H9 (cell line): ENCODE results near the gene PLD5. TPM values are rescaled to one million over a fixed set of nuclear protein-coding genes. Genes with fewer than 3 reads are reported as not detected.

ENCODE experiments used
- DNase-seq: peaks from one replicate; pipeline ENCODE4 v3.0.0-alpha.2; 2017
- H2AFZ ChIP-seq: one replicate; pipeline ENCODE4 v1.6.1; 2013; ENCODE audit warnings: mild to moderate bottlenecking, low read length, control low read depth, moderate library complexity
- H2AK5ac ChIP-seq: 2 replicates; pipeline ENCODE4 v1.6.1; 2013; ENCODE audit warnings: low read length, control low read depth, mixed read lengths; ENCODE audit not compliant: insufficient read length
- H2BK120ac ChIP-seq: one replicate; pipeline ENCODE4 v1.6.1; 2013; ENCODE audit warnings: low read depth, mild to moderate bottlenecking, low read length, control low read depth, inconsistent platforms; ENCODE audit not compliant: poor library complexity, severe bottlenecking
- H2BK12ac ChIP-seq: 2 replicates; pipeline ENCODE4 v1.6.1; 2013; ENCODE audit warnings: low read length, control low read depth, mixed read lengths, low read depth; ENCODE audit not compliant: insufficient read length
- H2BK15ac ChIP-seq: 2 replicates; pipeline ENCODE4 v1.6.1; 2013; ENCODE audit warnings: low read depth, low read length, control low read depth
- H2BK20ac ChIP-seq: one replicate; pipeline ENCODE4 v1.6.1; 2013; ENCODE audit warnings: low read depth, mild to moderate bottlenecking, low read length, control low read depth, inconsistent platforms; ENCODE audit not compliant: poor library complexity, severe bottlenecking
- H2BK5ac ChIP-seq: 2 replicates; pipeline ENCODE4 v1.6.1; 2013; ENCODE audit warnings: low read length, control low read depth, mixed read lengths; ENCODE audit not compliant: insufficient read length
- H3K14ac ChIP-seq: 2 replicates; pipeline ENCODE4 v1.6.1; 2013; ENCODE audit warnings: low read length, control low read depth; ENCODE audit not compliant: insufficient read depth
- H3K18ac ChIP-seq: 2 replicates; pipeline ENCODE4 v1.6.1; 2013; ENCODE audit warnings: low read depth, mild to moderate bottlenecking, mixed read lengths, low read length, control low read depth; ENCODE audit not compliant: insufficient read length
- H3K23ac ChIP-seq: 2 replicates; pipeline ENCODE4 v1.6.1; 2013; ENCODE audit warnings: low read length, control low read depth, mixed read lengths, low read depth; ENCODE audit not compliant: insufficient read length
- H3K23me2 ChIP-seq: 2 replicates; pipeline ENCODE4 v1.6.1; 2013; ENCODE audit warnings: low read depth, mild to moderate bottlenecking, mixed read lengths, low read length, control low read depth; ENCODE audit not compliant: insufficient read length, poor library complexity, severe bottlenecking
- H3K27ac ChIP-seq: 2 replicates; pipeline ENCODE4 v1.5.1; 2013; ENCODE audit warnings: low read length, control low read depth, mixed read lengths, low read depth; ENCODE audit not compliant: insufficient read length
- H3K27me3 ChIP-seq: 2 replicates; pipeline ENCODE4 v1.6.1; 2013; ENCODE audit warnings: low read length, control low read depth, inconsistent platforms; ENCODE audit not compliant: insufficient read depth
- H3K4ac ChIP-seq: 2 replicates; pipeline ENCODE4 v1.6.1; 2013; ENCODE audit warnings: low read depth, mild to moderate bottlenecking, control low read depth, inconsistent platforms, low read length, moderate library complexity
- H3K4me1 ChIP-seq: 2 replicates; pipeline ENCODE4 v1.6.1; 2013; ENCODE audit warnings: low read length, control low read depth, inconsistent platforms; ENCODE audit not compliant: insufficient read depth
- H3K4me2 ChIP-seq: 2 replicates; pipeline ENCODE4 v1.6.1; 2013; ENCODE audit warnings: low read length, control low read depth, mixed read lengths; ENCODE audit not compliant: insufficient read length, insufficient read depth
- H3K56ac ChIP-seq: 2 replicates; pipeline ENCODE4 v1.6.1; 2013; ENCODE audit warnings: low read depth, mild to moderate bottlenecking, mixed read lengths, low read length, control low read depth; ENCODE audit not compliant: insufficient read length
- H3K79me1 ChIP-seq: 2 replicates; pipeline ENCODE4 v1.6.1; 2013; ENCODE audit warnings: low read depth, mild to moderate bottlenecking, moderate library complexity, low read length, control low read depth, inconsistent platforms; ENCODE audit not compliant: insufficient read depth, poor library complexity, severe bottlenecking
- H3K79me2 ChIP-seq: 2 replicates; pipeline ENCODE4 v1.6.1; 2013; ENCODE audit warnings: low read length, control low read depth, inconsistent platforms; ENCODE audit not compliant: insufficient read depth
- H3K9ac ChIP-seq: 2 replicates; pipeline ENCODE4 v1.6.1; 2013; ENCODE audit warnings: low read length, control low read depth, mixed read lengths; ENCODE audit not compliant: insufficient read length; ENCODE audit errors: extremely low read depth
- H3K9me3 ChIP-seq: one replicate; pipeline ENCODE4 v1.6.1; 2013; ENCODE audit warnings: low read depth, low read length, inconsistent platforms; ENCODE audit not compliant: control insufficient read depth
- H3T11ph ChIP-seq: one replicate; pipeline ENCODE4 v1.6.1; 2013; ENCODE audit warnings: mild to moderate bottlenecking, low read length, control low read depth, inconsistent platforms
- H4K20me1 ChIP-seq: one replicate; pipeline ENCODE4 v1.6.1; 2013; ENCODE audit not compliant: control insufficient read depth, insufficient read length, insufficient read depth
- H4K5ac ChIP-seq: 2 replicates; pipeline ENCODE4 v1.6.1; 2013; ENCODE audit warnings: low read depth, mild to moderate bottlenecking, mixed read lengths, low read length, control low read depth; ENCODE audit not compliant: insufficient read length
- H4K8ac ChIP-seq: replicated peaks from 2 replicates; pipeline ENCODE4 v1.6.1; 2013; ENCODE audit warnings: low read length, control low read depth, mixed read lengths, low read depth; ENCODE audit not compliant: insufficient read length
- H4K91ac ChIP-seq: 2 replicates; pipeline ENCODE4 v1.6.1; 2013; ENCODE audit warnings: low read depth, mild to moderate bottlenecking, moderate library complexity, mixed read lengths, low read length, control low read depth; ENCODE audit not compliant: insufficient read length
- H3K27ac Mint-ChIP-seq, 3 experiments: 2 replicates in 2 of 3; 3 replicates in 1 of 3; pipeline ENCODE4 v1.8.0; 2020 to 2021; ENCODE audit warnings: mixed read lengths in 3 of 3, mild to moderate bottlenecking in 1 of 3, moderate library complexity in 1 of 3
- H3K27me3 Mint-ChIP-seq: 2 replicates; pipeline ENCODE4 v1.8.0; 2021; ENCODE audit warnings: low read depth, mild to moderate bottlenecking, moderate library complexity, mixed read lengths
- H3K36me3 Mint-ChIP-seq, 3 experiments: 2 replicates in 2 of 3; 3 replicates in 1 of 3; pipeline ENCODE4 v1.8.0; 2020 to 2021; ENCODE audit warnings: low read depth in 3 of 3, mixed read lengths in 3 of 3; ENCODE audit not compliant: insufficient read depth in 1 of 3
- H3K4me1 Mint-ChIP-seq, 2 experiments: 2 replicates each; pipeline ENCODE4 v1.8.0; 2020; ENCODE audit warnings: mixed read lengths in 2 of 2
- H3K4me3 Mint-ChIP-seq, 2 experiments: 2 replicates in 1 of 2; 3 replicates in 1 of 2; pipeline ENCODE4 v1.8.0; 2020 to 2021; ENCODE audit warnings: mild to moderate bottlenecking in 2 of 2, mixed read lengths in 2 of 2, moderate library complexity in 1 of 2
- H3K9me3 Mint-ChIP-seq, 2 experiments: 2 replicates in 1 of 2; 3 replicates in 1 of 2; pipeline ENCODE4 v1.8.0; 2020; ENCODE audit warnings: mild to moderate bottlenecking in 2 of 2, mixed read lengths in 2 of 2, moderate library complexity in 1 of 2
- CTCF ChIP-seq: fragments of 200-600 bp; sonication (generic); conservative IDR thresholded peaks from 3 replicates; pipeline ENCODE4 v1.8.0; 2021; ENCODE audit warnings: antibody characterized with exemption, mild to moderate bottlenecking
- WGBS: extraction: QIAGEN DNeasy Blood & Tissue Kit; methylation state at CpG from one replicate; pipeline ENCODE4 v1.1.7; 2013; ENCODE audit warnings: missing lambda C conversion rate, low lambda C conversion rate, mixed read lengths; ENCODE audit not compliant: insufficient read length; ENCODE audit errors: extremely low coverage; 5-methylcytosine and 5-hydroxymethylcytosine counted together
- total RNA-seq: library from RNA; stranded (reverse); gene quantifications from 2 replicates; pipeline ENCODE4 v1.2.1, GENCODE V29; 2021

The PLD5 gene
- total RNA-seq, 1 experiment from 2014 or later, result 5.2 TPM

- H2BK5ac ChIP-seq, result no peak overlapping the region
- H4K91ac ChIP-seq, result no peak overlapping the region
- H3K4me1 ChIP-seq, result no peaks in the 10 kb centered on the region
- no peak overlapping the region for H2BK15ac ChIP-seq
- no peaks in the 10 kb centered on the region for H3K4me1 Mint-ChIP-seq
- H3T11ph ChIP-seq, result no peak overlapping the region
- H3K23me2 ChIP-seq, result no peaks in the 10 kb centered on the region
- H3K4ac ChIP-seq, result no peak overlapping the region
- no peak overlapping the region for H3K56ac ChIP-seq
- no peak for DNase-seq
- no peak overlapping the region for H3K14ac ChIP-seq
- no peak overlapping the region for H3K27ac ChIP-seq
- no peak overlapping the region for H3K4me2 ChIP-seq
- H4K20me1 ChIP-seq, result no peaks in the 10 kb centered on the region
- H3K36me3 Mint-ChIP-seq, result no peaks in the 10 kb centered on the region; a peak in 1 of 7 replicates
- no peak overlapping the region for H2BK12ac ChIP-seq
- H2BK120ac ChIP-seq, result no peak overlapping the region
- no peaks in the 10 kb centered on the region for H3K27me3 ChIP-seq
- no peaks in the 10 kb centered on the region for H3K79me1 ChIP-seq
- no peak overlapping the region for H4K8ac ChIP-seq
- H4K5ac ChIP-seq, result no peak overlapping the region
- H3K79me2 ChIP-seq, result no peaks in the 10 kb centered on the region
- no peak for TF ChIP-seq CTCF
- no peaks in the 10 kb centered on the region; a peak in 1 of 5 replicates for H3K9me3 Mint-ChIP-seq
- no peak overlapping the region for H2BK20ac ChIP-seq
- H3K18ac ChIP-seq, result no peak overlapping the region
- H3K27ac Mint-ChIP-seq, result no peak overlapping the region
- H3K27me3 Mint-ChIP-seq, result no peaks in the 10 kb centered on the region
- WGBS, result no CpG with 5 or more reads among the region's 2 CpGs
- no peak overlapping the region for H3K23ac ChIP-seq
- no peak overlapping the region for H3K9ac ChIP-seq
- H3K9me3 ChIP-seq, result no peaks in the 10 kb centered on the region
- no peak overlapping the region for H2AK5ac ChIP-seq
- no peak overlapping the region for H2AFZ ChIP-seq
- no peak overlapping the region for H3K4me3 Mint-ChIP-seq
Measured at GRCh38 chr1:242120432-242120831, 404.1 kb downstream of the PLD5 start.
